HG03558 (cell line): ENCODE data around the gene OSGEPL1.
"Not testable (repeated sequence)": the region's sequence is repeated elsewhere in the genome, so short reads cannot be mapped to it uniquely, and the experiment has no call there.

ENCODE experiments used
- ATAC-seq: cut with Tn5 transposase; IDR thresholded peaks from one replicate; pipeline ENCODE4 v1.9.1; 2021; ENCODE audit warnings: moderate number of reproducible peaks; ENCODE audit not compliant: unreplicated experiment; ENCODE audit errors: extremely low read depth

Gene OSGEPL1

GRCh38 chr2:189751080-189751658 lies 11.4 kb downstream of the OSGEPL1 start:
- ATAC-seq = no peak

DNA sequence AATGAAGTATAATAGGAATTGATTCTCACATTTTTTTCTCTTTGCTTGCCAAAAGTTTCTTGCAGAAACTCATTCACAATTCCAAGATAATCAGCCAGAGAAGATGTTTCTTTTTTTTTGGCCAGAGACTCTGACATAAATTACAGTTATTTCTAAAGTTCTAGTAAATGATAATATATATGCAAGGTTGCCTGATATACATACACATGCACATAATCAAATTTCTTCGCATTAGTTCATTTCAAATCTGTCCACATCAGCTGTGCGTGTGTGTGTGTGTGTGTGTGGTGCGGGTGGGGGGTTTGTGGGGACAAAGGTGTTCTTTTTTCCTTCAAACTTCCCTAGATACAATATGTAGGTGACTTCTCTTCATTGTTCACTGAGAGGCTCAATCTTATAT lies 33.2 kb downstream of the OSGEPL1 start:
- ATAC-seq = no peak

DNA sequence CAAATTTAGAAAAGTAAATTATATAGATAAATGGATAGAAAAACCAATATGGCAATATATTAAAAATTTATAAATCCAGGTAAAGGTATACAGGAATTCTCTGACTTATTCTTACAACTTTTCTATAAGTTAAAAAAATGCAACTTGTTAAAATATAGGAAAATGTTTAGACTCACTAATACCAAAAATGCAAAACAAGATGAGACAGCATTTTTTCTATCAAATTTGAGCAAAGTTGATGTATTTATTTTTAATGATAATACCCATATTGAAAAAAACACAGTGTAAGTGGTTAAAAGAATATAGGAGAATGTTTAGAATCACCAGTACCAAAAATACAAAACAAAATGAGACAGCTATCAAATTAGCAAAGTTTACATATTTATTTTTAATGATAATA lies 35.7 kb downstream of the OSGEPL1 start:
- no peak for ATAC-seq

- ATAC-seq = no peak
Measured at GRCh38 chr2:189726271-189726670, 36.3 kb downstream of the OSGEPL1 start.

- no peak for ATAC-seq
Measured at GRCh38 chr2:189723192-189723591, 39.4 kb downstream of the OSGEPL1 start.

GRCh38 chr2:189719571-189719970 lies 43.0 kb downstream of the OSGEPL1 start:
- ATAC-seq = no peak

DNA sequence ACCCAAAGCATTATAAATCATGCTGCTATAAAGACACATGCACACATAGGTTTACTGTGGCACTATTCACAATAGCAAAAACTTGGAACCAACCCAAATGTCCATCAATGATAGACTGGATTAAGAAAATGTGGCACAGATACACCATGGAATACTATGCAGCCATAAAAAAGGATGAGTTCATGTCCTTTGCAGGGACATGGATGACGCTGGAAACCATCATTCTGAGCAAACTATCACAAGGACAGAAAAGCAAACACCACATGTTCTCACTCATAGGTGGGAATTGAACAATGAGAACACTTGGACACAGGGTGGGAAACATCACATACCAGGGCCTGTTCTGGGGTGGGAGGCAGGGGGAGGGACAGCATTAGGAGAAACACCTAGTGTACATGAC lies 45.0 kb downstream of the OSGEPL1 start:
- ATAC-seq = not testable (repeated sequence)

DNA sequence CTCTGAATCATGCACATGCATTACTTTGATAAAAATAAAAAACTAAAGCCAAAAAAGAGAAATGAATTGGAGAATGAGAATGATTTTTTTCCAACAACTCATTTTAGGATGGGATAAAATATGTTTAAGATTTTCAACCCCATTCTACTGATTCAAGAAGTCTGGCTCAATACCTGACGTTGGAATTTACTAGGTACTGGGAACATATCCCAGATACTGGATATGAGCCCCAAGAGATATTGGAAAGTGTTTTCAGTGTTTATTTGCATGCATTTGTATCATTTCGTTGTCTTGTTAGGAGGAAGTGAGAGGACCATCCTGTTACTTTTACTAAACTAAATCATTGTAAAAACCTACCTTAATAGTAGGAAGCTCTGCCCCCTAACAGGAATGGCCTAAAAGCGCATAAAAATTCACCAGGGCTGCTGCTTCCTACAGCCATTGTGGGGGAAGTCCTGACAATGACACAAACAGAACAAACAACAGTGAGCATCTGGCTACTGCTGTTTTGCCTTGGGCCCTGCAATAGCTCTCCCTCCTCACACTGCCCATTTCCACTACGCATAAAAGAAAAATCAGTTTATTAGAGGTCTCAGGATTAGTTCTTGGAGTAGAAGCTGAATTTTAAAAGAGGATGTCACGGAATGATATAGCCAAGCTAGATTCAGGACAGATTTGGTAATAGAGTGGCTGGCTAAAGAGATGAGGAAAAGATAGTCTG lies 52.9 kb downstream of the OSGEPL1 start:
- no peak for ATAC-seq

GRCh38 chr2:189702071-189702470 lies 60.5 kb downstream of the OSGEPL1 start:
- no peak for ATAC-seq

- no peak for ATAC-seq
Measured at GRCh38 chr2:189700681-189701080, 61.9 kb downstream of the OSGEPL1 start.

DNA sequence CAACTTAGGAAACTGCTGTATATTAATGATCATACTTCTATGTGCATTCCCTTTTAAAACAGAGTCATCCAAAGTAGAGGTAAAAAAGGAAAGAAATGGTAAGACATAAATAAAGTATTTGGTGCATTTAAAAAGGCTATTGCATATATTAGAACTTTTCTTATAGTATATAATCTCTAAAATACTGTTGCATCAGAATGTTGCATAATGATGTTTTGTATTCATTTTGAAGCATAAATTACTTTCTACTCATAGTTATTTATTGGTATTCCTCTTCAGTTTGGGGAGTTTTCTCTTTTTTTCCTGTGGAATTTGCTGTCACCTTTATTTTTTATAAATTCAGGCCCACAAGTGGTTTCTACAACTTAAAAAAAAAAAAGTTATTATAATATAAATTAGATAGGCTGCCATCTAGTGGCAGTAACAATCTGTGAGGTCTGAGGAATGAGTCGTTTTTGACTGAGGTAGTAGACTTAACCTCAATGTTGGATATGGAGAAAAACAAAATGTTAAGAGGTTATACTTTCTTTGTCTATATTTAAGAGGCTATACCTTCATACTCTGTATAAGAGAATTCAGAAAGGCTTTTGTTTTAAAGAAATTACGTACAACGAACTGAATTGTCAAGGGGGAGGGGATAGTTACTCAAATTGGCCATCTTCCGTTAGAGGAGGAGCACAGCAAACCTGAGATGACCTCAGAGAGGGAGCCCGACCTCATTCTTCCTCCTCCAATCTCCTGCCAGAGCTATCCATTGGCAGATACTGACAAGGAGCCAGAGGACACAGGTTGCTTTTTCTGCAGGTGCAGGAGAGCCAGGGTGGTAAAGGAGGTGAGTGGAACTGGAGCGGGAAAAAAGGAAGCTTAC lies 64.3 kb downstream of the OSGEPL1 start:
- ATAC-seq = no peak
